GM18511 (cell line): Measurements from ENCODE around the gene BCAT1.
"Not testable (repeated sequence)": the region's sequence is repeated elsewhere in the genome, so short reads cannot be mapped to it uniquely, and the experiment has no call there.

Experiments
- ATAC-seq: cut with Tn5 transposase; IDR thresholded peaks from one replicate; pipeline ENCODE4 v1.9.1; 2021; ENCODE audit warnings: mild to moderate bottlenecking, moderate library complexity; ENCODE audit not compliant: unreplicated experiment

The BCAT1 gene

GRCh38 chr12:24901576-24902461, 47.1 kb downstream of the BCAT1 start:
- no peak for ATAC-seq

GRCh38 chr12:24900196-24900595, 48.7 kb downstream of the BCAT1 start:
- ATAC-seq: no peak

GRCh38 chr12:24899503-24900075, 49.3 kb downstream of the BCAT1 start:
- no peak for ATAC-seq

DNA sequence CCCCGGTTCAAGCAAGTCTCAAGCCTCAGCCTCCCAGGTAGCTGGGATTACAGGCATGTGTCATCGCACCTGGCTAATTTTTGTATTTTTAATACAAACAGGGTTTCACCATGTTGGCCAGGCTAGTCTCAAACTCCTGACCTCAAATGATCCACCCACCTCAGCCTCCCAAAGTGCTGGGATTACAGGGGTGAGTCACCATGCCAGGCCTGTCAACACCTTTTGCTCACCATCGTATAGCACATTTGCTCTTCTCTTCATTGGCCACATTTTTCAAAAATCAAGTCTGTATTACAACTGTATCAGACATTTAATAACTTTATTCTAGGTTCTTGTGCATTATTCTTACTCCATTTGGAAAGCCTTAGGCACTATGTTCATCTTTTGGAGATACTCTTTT, 50.3 kb downstream of the BCAT1 start:
- no peak for ATAC-seq

DNA sequence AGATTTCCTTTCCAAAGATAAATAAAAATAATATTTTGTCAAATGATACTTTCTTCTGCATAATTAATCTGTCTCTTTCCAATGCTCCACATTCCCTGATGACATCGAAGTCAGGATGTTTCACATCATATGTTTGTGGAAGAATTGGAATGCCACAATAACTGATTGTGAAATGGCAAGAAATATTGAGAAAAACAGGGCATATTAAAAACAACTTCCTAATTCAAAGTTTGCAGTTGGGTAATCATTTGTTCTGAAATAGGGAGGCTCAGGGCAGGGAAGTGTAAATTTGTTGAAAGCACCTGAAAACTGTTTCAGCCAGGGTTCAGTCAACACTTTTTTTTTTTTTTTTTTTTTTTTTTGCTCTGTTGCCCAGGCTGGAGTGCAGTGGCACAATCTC, 50.7 kb downstream of the BCAT1 start:
- no peak for ATAC-seq

- no peak for ATAC-seq
Measured at GRCh38 chr12:24896171-24896570, 52.7 kb downstream of the BCAT1 start.

DNA sequence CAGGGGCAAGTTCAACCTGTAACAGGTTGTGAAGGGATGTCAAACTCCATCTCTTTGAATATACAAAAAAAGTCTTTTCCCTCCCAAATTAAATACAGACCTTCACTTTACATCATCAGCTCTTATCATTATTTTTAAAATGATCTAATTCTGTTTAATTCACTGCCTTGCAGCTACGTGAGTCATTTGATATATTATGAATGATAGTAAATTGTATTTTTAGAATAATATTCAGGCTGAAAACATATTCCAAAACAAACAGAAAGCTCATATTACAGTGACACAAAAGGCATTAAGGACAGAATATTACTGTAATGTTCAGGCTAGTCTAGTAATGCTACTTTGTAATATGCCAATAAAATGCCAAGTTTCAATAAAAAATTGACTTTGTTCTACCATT, 53.3 kb downstream of the BCAT1 start:
- ATAC-seq: no peak

DNA sequence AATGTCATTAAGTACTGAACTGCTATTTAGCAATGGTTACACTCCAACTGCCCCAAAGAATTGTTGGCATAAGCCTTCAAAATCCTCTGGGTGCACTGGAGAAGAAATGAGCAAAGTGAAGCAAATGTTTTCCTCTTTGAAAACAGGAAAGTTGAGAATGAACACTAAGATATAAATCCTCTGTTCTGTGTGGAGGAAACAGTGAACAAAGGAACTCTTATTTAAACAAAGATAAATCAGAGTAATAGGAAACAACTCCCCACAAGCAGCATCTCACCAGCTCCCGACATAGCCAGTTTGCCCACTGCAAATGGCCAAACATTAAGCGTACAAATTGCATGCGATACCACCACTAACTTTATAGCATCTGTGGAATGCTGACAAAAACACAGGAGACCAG, 54.0 kb downstream of the BCAT1 start:
- ATAC-seq: no peak

DNA sequence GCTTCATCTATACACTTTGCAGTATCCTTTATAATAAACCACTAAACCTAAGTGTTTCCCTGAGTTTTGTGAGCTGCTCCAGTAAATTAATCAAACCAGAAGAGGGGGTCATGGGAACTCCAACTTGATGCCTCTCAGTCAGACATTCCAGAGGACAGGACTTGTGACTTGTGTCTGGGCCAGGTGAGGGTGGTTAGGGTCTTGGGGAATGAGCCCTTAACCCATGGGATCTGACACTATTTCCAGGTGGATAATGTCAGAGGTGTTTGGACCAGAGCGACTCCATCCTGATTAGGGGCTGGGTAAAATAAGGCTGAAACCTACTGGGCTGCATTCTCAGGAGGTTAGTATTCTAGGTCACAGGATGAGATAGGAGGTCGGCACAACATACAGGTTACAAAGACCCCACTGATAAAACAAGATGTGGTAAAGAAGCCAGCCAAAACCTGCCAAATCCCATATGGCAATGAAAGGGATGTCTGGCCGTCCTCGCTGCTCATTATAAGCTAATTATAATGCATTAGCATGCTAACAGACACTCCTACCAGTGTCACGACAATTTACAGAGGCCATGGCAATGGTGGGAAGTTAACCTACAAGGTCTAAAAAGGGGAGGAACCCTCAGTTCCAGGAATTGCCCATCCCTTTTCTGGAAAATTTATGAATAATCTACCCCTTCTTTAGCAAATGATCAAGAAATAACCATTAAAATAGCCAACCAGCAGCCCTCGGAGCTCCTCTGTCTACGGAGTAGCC, 58.7 kb downstream of the BCAT1 start:
- ATAC-seq: no peak

GRCh38 chr12:24889411-24889810, 59.5 kb downstream of the BCAT1 start:
- no peak for ATAC-seq

- no peak for ATAC-seq
Measured at GRCh38 chr12:24888813-24889212, 60.1 kb downstream of the BCAT1 start.

DNA sequence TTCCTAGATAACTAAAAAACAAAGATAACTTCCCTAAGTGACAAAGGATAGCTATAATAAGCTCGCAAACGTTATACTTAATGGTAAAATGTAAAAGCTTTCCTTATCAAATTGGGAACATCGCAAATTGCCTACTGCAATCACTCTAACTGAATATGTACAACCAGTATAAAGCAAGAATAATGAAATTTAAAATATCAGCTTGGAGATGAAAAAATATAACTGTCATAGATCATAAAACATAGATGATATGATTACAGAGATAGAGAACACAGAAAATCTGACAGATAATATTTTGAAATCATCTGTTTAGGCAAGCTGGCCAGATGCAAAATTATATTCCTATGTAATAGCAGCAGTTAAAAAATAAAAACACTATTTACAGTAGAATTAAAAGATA, 64.0 kb downstream of the BCAT1 start:
- ATAC-seq: no peak

GRCh38 chr12:24881724-24882371, 67.1 kb downstream of the BCAT1 start:
- no peak for ATAC-seq

- no peak for ATAC-seq
Measured at GRCh38 chr12:24881227-24881626, 67.7 kb downstream of the BCAT1 start.

- ATAC-seq: no peak
Measured at GRCh38 chr12:24880732-24881131, 68.2 kb downstream of the BCAT1 start.

- no peak for ATAC-seq
Measured at GRCh38 chr12:24879644-24880043, 69.3 kb downstream of the BCAT1 start.

DNA sequence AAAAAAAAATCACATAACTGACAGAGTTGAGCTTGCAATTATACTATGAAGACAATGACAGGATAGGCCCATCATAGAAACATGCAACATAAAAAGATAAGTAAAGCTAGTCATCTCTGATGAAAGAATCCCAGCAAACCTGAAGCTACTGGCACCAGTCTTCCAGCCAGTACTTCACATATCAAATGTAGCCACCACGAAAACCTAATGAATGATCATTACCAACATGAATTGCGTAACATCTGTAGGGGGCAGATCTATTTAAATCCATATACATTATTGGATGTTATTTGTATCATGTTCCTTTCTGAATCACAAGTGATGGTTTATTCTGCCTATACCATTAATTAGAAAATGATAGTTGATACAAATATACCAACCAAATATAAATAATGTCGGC, 73.9 kb downstream of the BCAT1 start:
- no peak for ATAC-seq

DNA sequence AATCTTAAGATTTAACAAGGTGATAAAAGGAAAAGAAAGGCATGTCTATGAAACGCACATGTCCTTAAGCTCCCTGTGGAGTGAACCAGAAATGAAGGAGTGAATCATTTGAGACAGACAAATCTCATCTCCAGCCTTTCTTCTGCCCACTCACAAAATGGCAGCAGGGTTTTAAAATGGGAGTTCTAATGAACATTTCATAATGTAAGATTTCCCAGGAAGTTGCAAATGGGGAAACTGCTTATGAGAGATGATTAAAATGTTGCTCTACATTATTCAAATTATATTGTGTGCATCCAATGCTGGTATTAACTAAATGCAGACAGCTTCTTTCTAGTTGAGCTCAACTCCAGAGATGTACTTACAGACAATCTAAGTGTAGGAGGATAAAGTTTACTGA, 76.7 kb downstream of the BCAT1 start:
- ATAC-seq: no peak

DNA sequence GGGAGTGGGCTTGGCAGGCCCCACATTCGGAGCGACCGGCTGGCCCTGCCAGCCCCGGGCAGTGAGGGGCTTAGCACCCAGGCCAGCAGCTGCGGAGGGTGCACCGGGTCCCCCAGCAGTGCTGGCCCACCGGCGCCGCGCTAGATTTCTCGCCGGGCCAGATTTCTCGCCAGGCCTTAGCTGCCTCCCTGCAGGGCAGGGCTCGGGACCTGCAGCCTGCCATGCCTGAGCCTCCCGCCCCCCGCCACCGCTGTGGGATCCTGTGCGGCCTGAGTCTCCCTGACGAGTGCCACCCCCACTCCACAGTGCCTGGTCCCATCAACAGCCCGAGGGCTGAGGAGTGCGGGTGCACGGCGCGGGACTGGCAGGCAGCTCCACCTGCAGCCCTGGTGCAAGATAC, 82.8 kb downstream of the BCAT1 start:
- ATAC-seq: not testable (repeated sequence)

DNA sequence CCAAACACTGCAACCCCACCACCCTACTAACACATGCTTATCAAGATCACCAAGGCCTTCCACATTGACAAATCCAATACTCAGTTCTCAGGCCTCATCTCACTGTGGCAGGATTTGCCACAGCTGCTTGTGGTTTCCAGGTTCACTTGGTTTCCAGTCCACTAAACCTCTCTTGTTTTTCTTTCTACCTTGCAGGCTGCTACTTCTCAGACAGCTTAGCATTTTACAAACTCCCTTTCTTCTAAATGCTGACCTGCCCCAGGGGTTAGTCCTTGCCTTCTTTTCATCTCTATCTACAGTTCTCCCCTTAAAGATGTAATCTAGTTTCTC, 84.1 kb downstream of the BCAT1 start:
- ATAC-seq: peak; percentile 64

DNA sequence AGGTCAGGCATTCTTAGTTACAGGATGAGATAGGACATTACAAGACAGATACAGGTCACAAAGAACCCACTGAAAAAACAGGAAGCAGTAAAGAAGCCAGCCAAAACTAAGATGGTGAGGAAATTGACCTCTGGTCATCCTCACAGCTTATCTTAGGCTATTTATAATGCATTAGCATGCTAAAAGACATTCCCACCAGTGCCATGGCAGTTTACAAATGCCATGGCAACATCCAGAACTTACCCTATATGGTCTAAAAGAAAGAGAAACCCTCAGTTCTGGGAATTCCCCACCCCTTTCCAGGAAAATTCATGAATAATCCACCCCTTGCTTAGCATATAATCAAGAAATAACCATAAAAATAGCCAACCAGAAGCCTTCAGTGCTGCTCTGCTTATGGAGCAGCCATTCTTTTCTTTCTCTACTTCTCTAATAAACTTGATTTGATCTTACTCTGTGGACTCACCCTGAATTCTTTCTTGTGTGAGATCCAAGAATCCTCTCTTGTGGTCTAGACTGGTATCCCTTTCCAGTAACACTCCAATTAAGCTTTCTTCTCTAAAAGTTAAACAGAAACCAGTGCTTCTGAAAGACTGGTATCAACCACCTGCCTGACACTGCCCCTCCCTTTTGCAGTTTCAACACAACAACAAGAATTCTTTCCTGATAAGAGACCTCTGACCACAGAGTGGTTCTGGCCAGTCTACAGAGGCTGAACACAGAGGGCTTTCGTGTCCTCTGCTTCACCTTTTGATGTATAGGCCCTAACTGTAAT, 86.9 kb downstream of the BCAT1 start:
- peak; percentile 66 for ATAC-seq
